T-helper 1 cell treated with Interleukin-12 subunit alpha and Interleukin-12 subunit beta and Interleukin-4 antibody, amounts not matched to agents 30 ng/mL and 1 ng/mL, for 36 hours (primary cell): Measurements from ENCODE around the gene MICALL2. TPM values are rescaled to one million over a fixed set of nuclear protein-coding genes. Genes with fewer than 3 reads are reported as not detected.

Experiments used
- intact Hi-C: fragments of 100-400 bp; cut with micrococcal nuclease; formaldehyde crosslinking; loops from one replicate; pipeline ENCODE4 v1.15.1; 2024
- total RNA-seq: library from RNA; stranded (reverse); gene quantifications from 2 replicates; pipeline ENCODE4 v1.2.3, GENCODE V29; 2022

MICALL2 gene
- total RNA-seq, 1 donor from 2014 or later, result 0.88 TPM

DNA sequence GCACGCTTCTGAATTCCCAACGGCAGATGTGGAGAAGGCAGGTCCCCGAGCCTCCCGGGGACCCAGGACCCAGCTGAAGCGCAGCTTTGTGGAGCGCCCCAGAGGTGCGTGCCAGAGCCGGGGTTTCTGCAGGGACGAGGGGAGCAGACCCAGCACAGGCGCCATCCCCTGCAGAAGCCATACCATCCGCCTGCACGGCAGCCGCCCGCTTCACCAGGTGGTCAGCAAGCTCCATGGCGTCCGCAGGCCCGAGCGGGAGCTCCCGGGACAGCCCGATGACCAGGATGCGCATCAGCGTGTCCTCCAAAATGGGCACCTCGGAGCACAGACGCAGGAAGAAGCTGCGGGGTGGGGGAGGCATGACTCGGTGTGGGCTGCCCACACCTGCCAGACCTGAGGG lies 34.3 kb upstream of the MICALL2 start:
- intact Hi-C loops, result no loop called here

- intact Hi-C loops, result no loop called here
Observed at GRCh38 chr7:1493129-1493528, 33.9 kb upstream of the MICALL2 start.

DNA sequence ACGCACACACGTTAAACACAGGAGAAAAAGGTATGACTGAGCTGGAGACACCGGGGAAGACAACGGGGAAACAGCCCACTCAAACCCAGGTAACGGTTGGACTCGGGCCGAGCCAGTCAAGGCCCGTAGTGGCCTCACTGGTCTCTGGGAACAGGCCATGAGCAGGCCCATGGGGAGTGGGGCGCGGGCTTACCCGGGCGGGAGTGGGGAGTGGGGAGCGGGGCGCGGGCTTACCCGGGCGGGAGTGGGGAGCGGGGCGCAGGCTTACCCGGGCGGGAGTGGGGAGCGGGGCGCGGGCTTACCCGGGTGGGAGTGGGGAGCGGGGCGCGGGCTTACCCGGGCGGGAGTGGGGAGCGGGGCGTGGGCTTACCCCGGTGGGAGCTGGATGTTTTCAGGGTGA lies 33.4 kb upstream of the MICALL2 start:
- intact Hi-C loops, result no loop called here

- intact Hi-C loops, result no loop called here
Observed at GRCh38 chr7:1492221-1492620, 33.0 kb upstream of the MICALL2 start.

- intact Hi-C loops, result no loop called here
Observed at GRCh38 chr7:1490837-1491236, 31.6 kb upstream of the MICALL2 start.

DNA sequence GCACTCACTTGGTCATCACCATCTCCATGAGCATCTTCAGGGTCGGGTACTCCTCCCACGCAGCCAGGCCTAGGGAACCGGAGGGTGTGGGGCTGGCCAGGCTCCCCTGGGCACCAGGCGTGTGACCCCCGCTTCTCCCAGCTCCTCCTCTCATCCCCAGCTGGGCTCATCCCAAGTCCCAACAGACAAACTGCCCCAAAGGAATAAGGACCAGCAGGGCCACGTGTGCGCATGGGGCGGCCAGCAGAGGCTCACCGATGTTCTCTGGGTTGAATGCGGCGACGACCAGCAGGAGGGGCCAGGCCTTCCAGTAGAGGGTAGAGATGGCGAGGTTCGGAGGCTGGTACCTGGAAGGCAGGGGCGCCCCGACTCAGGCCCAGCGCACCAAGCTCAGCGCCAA lies 30.1 kb upstream of the MICALL2 start:
- intact Hi-C loops, result no loop called here

DNA sequence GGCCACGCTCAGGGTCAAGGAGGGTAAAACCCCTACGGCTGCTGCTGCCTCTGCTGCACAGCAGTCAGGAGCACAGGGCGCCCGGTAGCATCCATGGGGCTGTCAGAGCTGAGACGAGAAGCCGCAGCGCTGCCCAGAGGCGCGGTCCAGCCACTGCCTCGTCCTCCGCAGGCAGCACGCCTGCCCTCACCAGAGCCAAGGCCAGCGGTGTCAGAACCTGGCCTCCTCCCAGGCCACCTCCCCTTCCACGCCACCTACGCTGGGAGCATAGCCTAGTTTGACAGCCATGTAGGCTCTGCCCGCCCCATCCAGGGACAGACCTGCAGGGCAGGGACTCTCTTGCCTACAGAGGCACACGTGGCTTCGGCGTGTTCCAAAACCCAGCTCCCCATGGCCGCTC lies 28.7 kb upstream of the MICALL2 start:
- intact Hi-C loops, result no loop called here

DNA sequence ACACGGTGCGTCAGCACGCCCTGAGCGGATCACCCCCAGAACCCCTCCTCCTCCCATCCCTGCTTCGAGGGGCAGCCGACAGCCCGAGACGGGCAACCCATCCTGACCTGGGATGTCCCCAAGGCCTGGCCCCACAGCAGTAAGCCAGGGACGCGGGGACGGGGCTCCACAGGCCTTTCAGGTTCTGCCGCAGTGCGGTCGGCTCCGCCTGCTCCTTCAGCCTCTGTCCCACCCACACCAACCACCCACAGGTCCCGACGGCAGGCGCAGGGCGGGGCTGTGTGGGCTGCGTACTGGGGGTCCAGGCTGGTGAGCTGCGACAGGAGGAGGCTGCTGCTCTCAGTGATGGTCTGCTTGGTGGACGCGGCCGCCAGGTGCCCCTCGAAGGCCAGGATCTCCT lies 28.2 kb upstream of the MICALL2 start:
- intact Hi-C loops, result no loop called here

DNA sequence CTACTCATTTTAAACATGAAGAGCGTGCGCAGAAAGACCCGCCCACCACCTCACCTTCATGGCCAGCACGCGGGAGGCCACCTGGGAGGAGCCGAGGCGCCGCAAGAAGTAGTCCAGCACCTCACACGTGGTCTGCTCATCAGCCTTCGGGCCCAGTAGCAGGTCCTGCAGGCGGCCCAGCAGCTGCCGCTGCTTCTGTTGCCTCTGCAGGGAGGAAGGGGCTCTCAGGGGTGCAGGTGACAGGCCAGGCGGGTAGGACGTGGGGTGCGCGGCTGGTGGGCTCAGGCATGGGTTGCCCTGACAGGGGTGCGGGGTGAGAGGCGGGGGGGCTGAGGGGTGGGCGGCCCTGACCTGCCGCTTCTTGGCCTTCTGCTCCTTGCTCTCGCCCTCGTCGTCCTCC lies 27.3 kb upstream of the MICALL2 start:
- intact Hi-C loops, result no loop called here

- intact Hi-C loops, result no loop called here
Observed at GRCh38 chr7:1485156-1485555, 25.9 kb upstream of the MICALL2 start.

DNA sequence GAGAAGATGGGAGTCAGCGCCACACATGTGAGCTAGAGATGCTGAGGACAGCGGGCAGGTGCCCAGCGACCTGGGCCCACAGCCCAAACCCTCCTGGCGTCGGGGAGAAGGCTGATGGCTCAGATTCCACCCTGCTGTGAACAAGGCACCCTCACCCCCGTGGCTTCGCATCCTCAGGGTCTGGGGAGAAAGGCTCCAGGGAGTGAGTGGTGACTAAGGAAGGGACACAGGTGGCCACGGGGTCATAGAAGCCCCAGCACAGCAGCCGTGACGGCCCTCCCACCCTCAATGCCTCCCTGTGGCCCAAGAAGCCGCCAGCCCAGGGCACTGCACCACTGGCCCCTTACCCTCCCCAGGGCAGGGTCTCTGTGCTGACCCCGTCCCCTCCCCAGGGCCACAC lies 25.3 kb upstream of the MICALL2 start:
- intact Hi-C loops, result no loop called here

DNA sequence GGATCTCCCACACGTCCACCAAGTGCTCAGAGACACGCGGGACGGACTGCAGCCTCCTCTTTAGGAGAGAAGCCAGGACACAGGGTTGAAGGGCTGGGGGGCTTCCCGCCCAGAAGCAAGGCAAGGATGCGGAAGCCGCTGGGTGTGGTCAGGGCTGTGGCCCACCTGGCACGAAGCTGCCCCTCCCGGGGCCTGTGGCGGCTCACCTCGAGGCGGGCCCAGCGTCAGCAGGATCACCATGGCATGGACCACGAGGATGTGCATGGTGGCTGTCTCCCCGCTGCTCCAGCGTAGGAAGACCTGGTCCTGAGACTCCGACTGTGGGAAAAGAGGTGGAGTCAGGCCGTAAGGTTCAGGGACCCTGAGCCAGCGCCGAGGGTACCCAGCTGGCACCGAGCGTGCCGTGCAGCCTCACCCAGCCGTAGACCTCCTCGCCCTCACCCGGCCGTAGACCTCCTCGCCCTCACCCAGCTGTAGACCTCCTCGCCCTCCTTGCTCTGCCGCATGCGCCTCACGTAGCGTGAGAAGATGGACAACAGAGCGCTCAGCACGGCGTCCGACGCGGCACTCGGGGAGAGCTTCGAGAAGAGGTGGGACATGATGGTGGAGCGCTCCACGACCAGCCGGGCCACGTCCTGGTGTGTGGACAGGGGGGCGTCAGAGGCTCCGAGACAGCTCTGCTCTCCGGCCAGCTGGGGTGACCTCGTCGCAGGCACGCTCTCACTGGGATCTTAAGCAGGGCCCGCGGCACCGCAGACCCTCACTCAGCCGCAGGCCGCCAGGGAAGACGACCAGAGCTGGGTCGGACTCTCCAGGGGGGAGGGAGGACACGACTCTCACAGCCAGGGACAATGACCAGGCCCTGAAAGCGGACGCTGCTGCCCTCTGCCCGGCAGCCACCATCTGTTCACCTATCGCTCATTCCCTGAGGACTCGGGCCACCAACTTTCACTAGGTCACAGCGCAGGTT lies 24.6 kb upstream of the MICALL2 start:
- intact Hi-C loops, result no loop called here

DNA sequence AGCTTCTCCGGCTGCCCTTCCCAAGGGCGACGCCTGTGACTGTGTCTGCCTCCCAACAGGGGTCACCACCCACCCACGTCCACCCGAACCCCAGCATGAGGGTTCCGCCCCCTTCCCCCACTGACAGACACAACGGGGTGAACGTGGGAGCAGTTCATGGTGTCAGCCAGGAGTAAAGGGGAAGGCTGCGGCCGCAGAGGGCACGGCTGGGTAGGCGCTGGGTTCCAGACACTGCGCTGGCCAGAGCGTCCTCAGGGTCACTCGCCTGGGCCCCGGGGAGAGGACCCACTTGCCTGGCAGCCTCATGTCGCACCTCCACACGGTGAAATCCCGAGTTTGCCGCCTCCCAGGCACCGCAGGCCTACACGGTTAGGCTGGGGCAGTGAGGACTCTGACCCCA lies 23.8 kb upstream of the MICALL2 start:
- intact Hi-C loops, result no loop called here

- intact Hi-C loops, result no loop called here
Observed at GRCh38 chr7:1481300-1481699, 22.0 kb upstream of the MICALL2 start.

- intact Hi-C loops, result no loop called here
Observed at GRCh38 chr7:1480670-1481069, 21.4 kb upstream of the MICALL2 start.

DNA sequence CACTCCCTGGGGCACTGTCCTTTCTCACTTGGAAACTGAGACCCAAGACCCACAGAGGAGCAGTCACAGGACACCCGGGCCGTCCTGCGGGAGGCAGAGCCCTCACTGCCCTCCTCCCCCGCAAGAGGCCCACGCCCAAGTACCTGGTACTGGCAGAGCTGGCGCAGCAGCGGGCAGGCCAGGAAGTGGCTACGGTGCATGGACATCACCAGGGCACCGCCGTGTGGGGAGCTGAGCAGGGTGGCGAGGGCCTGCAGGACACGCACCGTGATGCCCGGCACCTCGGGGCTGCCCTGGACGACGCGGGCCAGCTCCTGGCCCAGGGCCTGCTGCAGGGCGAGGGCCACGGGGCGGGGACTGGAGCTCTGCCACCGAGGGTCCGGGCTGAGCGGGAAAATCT lies 20.0 kb upstream of the MICALL2 start:
- intact Hi-C loops, result no loop called here

DNA sequence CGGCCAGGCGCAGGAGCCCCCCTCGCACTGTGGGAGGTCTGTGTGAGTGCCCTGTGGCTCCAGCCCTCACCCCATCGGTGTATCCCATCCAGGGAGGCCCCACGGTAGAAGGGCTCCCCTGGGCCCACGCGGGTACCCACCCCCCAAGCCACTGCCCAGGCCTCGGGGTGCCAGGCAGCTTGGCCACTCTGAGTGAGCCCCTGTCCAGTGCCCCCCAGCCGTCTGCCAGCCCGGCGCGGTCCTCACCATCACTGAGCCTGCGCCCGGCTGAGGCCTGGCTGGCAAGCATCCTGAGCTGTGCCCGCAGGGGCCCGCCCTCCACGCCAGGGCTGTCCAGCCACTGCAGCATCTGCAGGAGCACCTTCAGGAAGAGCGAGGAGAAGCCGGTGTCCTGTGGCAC lies 19.2 kb upstream of the MICALL2 start:
- intact Hi-C loops, result no loop called here

- intact Hi-C loops, result no loop called here
Observed at GRCh38 chr7:1476859-1477258, 17.6 kb upstream of the MICALL2 start.

DNA sequence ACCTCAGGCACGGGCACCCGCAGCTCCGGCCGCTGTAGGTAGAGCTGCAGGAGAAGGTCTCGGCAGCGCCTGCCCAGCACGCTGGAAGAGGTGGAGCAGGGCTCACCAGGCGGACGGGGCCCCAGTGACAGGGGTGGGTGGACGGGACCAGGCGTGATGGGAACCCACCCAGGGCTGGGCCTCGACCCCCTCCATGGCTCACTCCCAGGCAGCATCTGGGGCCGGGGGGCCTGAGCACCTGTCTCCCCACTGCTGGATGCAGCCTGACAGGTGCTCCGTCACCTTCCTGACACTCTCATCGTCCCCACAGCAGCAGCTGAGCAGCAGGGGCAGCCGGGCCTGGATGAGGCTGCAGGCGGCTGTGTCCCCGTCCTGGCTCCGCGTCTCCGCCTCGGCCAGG lies 16.7 kb upstream of the MICALL2 start:
- intact Hi-C loops, result no loop called here

GRCh38 chr7:1475393-1475792 lies 16.1 kb upstream of the MICALL2 start:
- intact Hi-C loops, result no loop called here

- intact Hi-C loops, result no loop called here
Observed at GRCh38 chr7:1474736-1475135, 15.5 kb upstream of the MICALL2 start.

- intact Hi-C loops, result no loop called here
Observed at GRCh38 chr7:1473864-1474512, 14.7 kb upstream of the MICALL2 start.

- intact Hi-C loops, result no loop called here
Observed at GRCh38 chr7:1470901-1471300, 11.6 kb upstream of the MICALL2 start.
